Coronary artery (tissue), 2 donors: ENCODE measurements around the gene FUZ.
A peak's percentile ranks its signal among the peaks of the same experiment; 100 is the strongest.

Experiments
- DNase-seq: peaks from one replicate; pipeline ENCODE4 v3.0.0-alpha.2; 2017; ENCODE audit warnings: low spot score
- H3K27ac ChIP-seq, 2 donors: fragments of 200-600 bp; sonication (generic); one replicate each; pipeline ENCODE4 v1.5.1; 2016 to 2019
- H3K4me3 ChIP-seq: fragments of 200-600 bp; sonication (generic); 2 replicates; pipeline ENCODE4 v1.5.1; 2016; ENCODE audit warnings: mild to moderate bottlenecking, moderate library complexity
- TF ChIP-seq, protein P1 (sequence below): fragments of 200-600 bp; sonication (generic); IDR thresholded peaks from one replicate; pipeline ENCODE4 v1.5.1; 2019; ENCODE audit warnings: antibody characterized with exemption

FUZ gene

DNA sequence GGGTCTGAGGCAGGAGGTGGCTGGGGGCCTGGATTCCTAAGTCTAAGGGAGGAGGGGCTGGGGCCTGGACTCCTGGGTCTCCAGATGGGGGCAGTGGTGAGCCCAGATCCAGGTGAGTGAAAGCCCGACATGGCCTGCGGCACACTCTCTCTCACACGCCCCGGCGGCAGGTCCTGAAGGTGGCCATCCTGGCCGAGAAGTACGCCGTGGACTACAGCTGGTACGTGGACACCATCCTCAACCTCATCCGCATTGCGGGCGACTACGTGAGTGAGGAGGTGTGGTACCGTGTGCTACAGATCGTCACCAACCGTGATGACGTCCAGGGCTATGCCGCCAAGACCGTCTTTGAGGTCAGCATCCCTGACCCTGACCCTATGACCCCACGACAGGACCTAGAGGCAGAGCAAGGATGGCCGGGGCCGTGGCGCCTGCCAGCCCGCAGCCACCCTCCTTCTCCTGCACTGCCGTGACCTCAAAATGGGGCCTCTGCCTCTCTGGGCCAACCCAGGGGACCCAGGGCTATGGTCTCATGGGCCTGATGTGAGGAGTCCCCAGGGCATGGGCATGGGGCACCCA, 13.2 kb downstream of the FUZ start:
- no peak for DNase-seq
- no peak overlapping the region for H3K4me3 ChIP-seq
- TF ChIP-seq, protein P1, sequence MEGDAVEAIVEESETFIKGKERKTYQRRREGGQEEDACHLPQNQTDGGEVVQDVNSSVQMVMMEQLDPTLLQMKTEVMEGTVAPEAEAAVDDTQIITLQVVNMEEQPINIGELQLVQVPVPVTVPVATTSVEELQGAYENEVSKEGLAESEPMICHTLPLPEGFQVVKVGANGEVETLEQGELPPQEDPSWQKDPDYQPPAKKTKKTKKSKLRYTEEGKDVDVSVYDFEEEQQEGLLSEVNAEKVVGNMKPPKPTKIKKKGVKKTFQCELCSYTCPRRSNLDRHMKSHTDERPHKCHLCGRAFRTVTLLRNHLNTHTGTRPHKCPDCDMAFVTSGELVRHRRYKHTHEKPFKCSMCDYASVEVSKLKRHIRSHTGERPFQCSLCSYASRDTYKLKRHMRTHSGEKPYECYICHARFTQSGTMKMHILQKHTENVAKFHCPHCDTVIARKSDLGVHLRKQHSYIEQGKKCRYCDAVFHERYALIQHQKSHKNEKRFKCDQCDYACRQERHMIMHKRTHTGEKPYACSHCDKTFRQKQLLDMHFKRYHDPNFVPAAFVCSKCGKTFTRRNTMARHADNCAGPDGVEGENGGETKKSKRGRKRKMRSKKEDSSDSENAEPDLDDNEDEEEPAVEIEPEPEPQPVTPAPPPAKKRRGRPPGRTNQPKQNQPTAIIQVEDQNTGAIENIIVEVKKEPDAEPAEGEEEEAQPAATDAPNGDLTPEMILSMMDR = no peak
- no peak overlapping the region for H3K27ac ChIP-seq

DNA sequence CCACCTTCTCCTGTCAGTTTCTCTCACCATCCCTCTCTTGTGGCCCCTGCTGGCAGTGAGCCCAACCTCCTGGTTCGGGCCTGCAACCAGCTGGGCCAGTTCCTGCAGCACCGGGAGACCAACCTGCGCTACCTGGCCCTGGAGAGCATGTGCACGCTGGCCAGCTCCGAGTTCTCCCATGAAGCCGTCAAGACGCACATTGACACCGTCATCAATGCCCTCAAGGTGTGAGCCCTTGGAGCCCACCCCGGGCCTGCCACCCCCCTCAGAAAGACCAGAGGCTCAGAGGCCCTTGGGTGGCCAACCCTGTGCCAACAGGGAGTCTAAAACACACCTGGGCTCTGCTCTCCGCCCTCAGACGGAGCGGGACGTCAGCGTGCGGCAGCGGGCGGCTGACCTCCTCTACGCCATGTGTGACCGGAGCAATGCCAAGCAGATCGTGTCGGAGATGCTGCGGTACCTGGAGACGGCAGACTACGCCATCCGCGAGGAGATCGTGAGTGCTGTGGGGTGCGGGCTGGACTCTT, 13.8 kb downstream of the FUZ start:
- Histone ChIP-seq H3K4me3 (no peak overlapping the region), H3K27ac (no peak overlapping the region)
- TF ChIP-seq, protein P1 = no peak
- DNase-seq = no peak

DNA sequence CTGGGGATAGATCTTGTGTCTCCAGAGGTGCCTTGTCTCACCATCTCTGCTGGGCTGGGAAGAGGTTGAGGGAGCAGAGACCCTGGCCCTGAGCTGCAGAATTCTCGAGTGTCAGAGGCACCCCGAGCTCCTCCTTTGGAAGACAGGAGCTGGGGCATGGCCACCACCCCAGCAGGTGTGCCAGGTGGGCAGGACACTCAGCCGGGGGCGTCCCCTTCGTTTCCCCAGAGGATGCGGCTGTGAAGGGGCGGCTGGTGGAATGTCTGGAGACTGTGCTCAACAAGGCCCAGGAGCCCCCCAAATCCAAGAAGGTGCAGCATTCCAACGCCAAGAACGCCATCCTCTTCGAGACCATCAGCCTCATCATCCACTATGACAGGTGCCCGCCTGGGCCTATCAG, 14.5 kb downstream of the FUZ start:
- no peak for DNase-seq
- Histone ChIP-seq H3K4me3 (no peak overlapping the region), H3K27ac (no peak overlapping the region)
- TF ChIP-seq, protein P1 = no peak

DNA sequence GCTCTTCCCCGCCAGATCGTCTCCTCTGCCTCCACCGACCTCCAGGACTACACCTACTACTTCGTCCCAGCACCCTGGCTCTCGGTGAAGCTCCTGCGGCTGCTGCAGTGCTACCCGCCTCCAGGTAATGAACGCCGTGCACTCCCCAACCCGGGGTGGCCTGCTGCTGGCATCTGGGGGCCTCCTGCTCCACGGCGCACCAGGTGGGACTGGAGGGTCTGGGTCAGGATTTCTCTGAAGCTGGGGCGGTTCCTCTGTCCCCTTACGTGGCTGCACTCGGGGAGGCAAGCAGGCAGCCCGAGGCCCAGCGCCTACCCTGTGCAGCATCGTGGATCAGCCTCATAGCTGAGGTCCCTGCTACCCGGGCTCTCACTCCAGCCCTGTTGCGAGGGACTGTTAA, 17.5 kb downstream of the FUZ start:
- TF ChIP-seq, protein P1 = no peak

DNA sequence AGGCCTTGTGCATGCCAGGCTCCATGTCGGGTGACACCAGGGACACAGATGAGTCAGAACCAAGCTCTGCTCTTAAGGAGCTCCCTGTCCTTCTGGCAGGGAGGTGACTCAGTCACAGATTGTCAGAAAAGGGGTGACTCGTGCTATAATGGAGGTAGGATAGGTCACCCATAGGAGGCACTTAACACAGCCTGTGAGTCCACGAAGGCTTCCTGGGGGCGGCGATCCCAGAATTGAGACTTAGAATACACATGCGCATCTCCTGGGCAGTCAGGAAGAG, 19.6 kb downstream of the FUZ start:
- Histone ChIP-seq H3K4me3 (no peak overlapping the region), H3K27ac (no peak overlapping the region)
- no peak for DNase-seq
- TF ChIP-seq, protein P1 = no peak

More for the DNA sequence above, 17.5 kb downstream of the FUZ start:
- no peak overlapping the region for H3K27ac ChIP-seq
- no peak overlapping the region for H3K4me3 ChIP-seq
- no peak for DNase-seq

DNA sequence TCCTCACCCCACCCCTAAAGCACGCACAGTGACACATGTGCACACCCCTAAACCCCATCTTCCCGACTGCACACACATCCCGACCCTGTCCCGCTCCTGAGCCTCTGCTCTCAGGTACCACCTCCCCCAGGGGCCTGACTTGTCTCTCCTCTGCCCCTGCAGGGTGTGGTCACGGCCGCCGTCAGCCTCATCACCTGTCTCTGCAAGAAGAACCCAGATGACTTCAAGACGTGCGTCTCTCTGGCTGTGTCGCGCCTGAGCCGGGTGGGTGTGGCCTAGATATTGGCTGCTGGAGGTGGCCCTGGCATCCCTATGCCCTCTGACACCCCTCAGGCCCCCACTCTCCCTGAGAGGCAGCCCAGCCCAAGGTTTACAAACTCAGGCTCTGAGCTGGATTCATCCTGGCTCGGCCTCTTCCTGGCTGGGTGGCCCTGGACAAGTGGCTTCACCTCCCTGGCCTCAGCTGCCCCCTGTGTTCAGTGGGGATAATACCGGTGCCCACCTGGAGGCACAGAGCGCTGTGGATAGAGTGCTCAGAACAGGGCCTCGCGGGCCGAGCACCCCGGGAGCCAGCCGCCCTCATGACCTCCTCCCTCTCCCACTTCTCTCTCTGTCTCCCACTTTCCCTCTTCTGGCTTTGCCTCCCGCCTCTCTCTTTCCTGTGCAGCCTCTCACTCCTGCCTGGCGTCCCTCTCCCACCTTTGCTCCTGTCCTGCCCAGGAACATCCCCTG, 20.1 kb downstream of the FUZ start:
- no peak overlapping the region for H3K4me3 ChIP-seq
- TF ChIP-seq, protein P1 = no peak

DNA sequence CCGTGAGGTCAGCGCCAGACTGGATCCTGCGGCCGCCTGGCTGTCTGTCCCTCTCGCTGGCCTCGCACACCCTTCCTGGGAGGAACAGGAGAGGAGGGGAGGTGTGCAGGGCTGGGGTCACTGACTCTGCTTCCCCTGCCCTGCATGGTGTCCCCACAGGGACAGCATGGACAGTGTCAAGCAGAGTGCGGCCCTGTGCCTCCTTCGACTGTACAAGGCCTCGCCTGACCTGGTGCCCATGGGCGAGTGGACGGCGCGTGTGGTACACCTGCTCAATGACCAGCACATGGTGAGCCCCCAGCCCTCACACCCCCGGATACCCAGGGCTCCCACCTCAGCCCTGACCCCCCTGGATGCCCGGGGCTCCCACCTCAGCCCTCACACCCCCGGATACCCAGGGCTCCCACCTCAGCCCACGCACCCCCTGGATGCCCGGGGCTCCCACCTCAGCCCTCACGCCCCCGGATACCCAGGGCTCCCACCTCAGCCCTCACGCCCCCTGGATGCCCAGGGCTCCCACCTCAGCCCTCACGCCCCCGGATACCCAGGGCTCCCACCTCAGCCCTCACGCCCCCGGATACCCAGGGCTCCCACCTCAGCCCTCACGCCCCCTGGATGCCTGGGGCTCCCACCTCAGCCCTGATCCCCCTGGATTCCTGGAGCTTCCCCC, 21.2 kb downstream of the FUZ start:
- no peak overlapping the region for H3K4me3 ChIP-seq
- TF ChIP-seq, protein P1 = no peak
- H3K27ac ChIP-seq = peak overlapping the region in 1 of 2 donors; percentile 13
- no peak for DNase-seq

More for the DNA sequence above, 20.1 kb downstream of the FUZ start:
- no peak for DNase-seq
- H3K27ac ChIP-seq = no peak overlapping the region
